CD4-positive, alpha-beta T cell treated with Interleukin-1 beta for 1 hour (primary cell): ENCODE data around the gene ITSN1.

Experiments
- DNase-seq, 2 donors: peaks; one replicate each; pipeline ENCODE4 v3.0.0-alpha.2; 2020 to 2022

Gene ITSN1

DNA sequence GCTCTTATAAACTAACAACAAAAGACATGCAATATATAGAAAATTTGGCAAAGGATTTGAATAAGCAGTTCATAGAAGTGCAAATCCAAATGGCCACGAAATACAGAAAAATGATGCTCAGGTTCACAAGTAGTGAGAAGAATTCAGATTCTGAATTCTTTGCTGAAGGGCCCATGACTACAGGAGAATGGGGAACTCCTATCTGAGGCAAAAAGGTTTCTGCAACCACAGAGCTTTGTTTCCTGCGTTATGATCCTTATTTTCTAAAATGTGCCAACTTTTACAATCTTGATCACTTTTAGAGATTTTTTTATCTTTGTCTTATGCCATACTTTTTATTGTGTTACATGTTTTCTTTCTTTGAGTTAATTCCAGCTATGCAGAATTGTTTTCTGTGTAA is 91.3 kb downstream of the ITSN1 start:
- DNase-seq: no peak

DNA sequence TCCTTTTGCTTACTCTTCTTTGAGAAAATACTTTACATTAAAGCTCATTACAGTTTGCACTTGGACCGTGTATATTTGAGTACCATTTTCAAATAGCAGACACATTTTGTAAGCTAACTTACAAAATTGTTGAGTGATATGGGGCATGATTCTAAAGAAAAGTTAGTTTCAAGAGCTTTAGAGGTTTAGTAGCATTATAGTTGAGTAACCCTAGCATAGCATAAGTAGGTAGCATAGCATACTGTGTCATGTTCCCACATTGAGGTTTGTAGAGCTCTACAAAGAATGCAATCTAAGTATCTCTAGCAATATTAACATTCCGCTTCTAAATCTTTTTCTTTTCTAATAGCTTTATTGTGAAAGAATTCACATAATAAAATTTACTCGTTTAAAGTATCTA is 92.0 kb downstream of the ITSN1 start:
- no peak for DNase-seq

- DNase-seq: no peak
These were observed 92.5 kb downstream of the ITSN1 start for GRCh38 chr21:33734818-33735217.

DNA sequence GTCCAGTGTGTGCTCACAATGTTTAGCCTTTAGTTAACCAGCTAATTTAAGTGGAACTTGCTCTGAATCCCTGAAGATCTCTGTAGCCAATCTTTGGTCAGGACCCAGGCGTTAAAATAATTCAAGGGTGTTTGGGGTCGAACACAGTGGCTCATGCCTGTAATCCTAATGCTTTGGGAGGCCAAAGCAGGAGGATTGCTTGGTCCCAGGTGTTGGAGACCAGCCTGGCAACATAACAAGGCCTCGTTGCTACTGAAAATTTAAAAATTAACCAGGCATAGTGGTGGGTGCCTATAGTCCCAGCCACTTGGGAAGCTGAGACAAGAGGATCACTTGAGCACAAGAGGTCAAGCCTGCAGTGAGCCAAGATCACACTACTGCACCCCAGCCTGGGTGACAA is 94.3 kb downstream of the ITSN1 start:
- DNase-seq: no peak

DNA sequence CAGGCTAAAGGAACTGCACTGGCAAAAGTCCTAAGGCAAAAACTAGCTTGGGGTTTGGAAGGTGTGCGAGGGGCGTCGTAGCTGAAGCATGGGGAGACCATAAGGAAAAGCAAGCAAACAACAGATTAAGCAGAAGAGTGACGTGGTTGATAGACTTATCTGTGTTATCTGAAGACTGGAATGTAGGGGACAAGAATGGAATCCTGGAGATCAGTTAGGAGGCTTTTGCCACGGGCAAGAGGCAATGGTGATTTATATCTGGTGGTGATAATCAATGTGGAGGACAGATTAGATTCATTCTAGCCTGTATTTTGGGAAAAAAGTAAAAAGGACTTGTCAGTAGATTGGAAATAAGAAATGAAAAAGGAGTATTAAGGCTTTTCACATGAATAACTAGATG is 97.4 kb downstream of the ITSN1 start:
- no peak for DNase-seq

DNA sequence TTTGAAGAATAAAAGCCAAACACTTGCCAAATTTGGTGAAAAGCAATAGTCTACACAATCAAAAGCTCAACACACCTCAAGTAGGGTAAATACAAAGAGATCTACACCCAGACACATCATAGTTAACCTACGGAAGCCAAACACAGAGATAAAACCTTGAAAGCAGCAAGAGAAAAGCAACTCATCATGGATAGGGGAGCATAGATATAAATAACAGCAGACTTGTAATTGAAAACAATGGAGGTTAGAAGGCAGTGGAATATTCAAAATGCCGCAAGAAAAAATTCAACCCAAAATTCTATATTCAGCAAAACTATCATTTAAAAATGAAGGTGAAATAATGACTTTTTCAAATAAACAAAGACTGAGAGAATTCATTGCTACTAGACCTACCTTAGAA is 105.1 kb downstream of the ITSN1 start:
- no peak for DNase-seq

DNA sequence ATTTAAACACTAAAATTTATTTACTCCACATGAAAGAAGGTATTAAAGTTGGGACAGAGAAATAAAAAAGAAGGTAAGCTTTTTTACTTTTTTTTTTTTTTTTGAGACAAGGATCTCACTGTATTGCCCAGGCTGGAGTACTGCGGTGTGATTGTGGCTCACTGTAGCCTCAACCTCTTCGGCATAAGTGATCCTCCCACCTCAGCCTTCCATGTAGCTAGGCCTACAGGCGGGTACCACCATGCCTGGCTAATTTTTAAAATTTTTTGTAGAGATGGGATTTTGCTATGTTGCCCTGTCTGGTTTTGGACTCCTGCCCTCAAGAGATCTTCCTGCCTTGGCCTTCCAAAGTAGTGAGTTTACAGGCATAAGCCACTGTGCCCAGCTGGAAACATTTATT is 106.6 kb downstream of the ITSN1 start:
- no peak for DNase-seq

- DNase-seq: no peak
These were observed 107.7 kb downstream of the ITSN1 start for GRCh38 chr21:33750017-33750416.

DNA sequence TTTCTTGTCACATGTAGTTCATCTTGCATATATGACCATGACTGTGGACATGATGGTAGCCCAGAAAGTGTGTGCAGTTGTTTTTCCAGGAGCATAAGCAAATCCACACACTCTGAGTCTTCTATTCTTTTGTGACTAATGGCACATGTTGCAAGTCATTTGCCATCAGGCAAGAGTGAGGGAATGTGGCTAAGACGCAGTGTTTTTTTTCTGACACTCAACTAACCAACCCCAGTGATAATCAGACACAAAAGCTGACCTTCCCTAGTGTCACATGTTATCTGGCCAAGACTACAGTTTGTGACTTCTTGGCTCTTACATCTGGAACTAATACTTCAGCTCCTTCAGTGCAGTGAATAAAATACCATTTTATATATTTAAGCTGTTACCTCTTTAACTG is 108.8 kb downstream of the ITSN1 start:
- DNase-seq: no peak

DNA sequence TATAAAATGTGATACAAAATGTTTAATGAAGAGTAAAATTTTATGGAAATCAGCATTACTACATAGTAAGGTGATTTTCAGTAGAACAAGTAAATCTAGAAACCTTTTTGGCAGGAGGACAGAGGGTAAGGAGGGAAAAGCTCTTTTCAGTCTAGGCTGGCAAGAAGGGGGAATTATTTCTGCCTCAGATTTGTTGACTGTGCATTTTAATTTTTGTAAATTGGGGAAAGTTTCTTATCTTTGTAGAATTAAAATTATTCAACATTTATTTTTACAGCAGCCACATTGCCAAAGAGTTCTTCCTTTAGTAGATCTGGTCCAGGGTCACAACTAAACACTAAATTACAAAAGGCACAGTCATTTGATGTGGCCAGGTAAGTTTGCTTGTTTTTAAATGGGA is 109.2 kb downstream of the ITSN1 start:
- DNase-seq: no peak

- no peak for DNase-seq
These were observed 110.0 kb downstream of the ITSN1 start for GRCh38 chr21:33752260-33752659.

DNA sequence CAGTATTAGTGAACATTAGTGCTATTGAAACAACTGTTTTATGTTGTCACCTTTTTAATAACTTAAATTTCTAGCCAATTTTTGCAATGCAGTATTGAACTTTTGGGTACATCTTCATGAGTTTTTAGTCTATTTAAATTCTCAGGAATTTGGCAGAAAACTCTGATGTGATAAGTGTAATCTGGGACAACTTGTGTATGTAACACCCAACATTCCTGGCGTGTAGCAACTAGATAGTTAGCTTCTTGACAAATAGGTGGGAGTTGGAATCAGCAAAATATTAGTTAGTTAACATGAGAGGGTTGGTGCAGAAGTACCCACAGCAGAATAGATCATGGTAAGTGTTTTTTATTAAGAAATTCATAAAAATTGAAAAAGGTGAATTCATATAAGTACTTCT is 111.6 kb downstream of the ITSN1 start:
- no peak for DNase-seq

DNA sequence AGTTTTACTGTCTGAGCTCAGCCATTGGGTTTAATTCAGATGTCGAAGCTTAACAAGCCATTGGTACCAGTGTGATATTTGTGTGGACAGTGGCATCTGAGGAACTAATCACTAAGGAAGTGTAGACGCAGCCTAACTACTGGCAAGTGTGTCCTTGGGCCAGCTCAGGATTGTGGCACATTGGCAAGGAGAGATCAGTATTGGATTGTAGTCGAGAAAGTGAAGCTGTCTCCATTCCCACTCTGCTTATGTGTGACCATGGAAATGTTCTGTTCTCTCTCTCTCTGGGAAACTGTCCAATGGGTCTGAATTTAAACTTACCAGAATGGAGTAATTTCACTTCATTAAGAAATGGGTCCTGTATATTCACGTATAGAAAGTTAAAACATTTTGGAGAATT is 112.2 kb downstream of the ITSN1 start:
- no peak for DNase-seq

- DNase-seq: no peak
These were observed 113.1 kb downstream of the ITSN1 start for GRCh38 chr21:33755354-33755753.

DNA sequence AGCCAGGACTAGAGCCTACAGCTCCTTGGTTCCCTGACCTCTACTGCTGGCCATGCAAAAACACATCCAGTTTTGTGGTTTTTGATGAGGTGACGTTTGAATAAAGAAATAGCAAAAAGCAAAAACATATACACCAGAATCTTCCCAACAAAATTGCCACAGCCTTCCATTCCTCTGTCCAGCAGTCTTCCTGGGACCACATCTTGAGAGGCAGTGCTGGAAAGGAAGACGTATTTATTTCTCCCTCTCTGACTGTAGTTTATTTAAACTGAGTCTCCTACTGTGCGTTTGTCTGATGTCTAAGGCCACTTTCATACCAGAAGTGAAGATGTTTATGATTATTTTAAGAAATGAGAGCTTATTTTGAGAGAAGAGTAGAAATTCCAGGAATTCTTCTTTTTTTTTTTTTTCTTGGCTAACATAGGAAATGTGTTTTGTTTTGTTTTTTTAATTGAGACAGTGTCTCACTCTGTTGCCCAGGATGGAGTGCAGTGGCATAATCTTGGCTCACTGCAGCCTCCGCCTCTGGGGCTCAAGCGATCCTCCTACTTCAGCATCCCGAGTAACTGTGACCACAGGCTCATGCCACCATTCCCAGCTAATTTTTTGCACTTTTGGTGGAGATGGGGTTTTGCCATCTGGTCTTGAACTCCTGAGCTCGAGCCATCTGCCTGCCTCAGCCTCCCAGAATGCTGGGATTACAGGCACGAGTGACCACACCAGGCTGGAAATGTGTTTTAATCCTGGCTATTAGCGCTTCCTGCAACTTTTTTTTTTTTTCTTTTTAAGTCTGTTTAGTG is 118.5 kb downstream of the ITSN1 start:
- DNase-seq: no peak

GRCh38 chr21:33761441-33762036 is 119.2 kb downstream of the ITSN1 start:
- DNase-seq: no peak

- DNase-seq: no peak
These were observed 120.7 kb downstream of the ITSN1 start for GRCh38 chr21:33762803-33763581.

DNA sequence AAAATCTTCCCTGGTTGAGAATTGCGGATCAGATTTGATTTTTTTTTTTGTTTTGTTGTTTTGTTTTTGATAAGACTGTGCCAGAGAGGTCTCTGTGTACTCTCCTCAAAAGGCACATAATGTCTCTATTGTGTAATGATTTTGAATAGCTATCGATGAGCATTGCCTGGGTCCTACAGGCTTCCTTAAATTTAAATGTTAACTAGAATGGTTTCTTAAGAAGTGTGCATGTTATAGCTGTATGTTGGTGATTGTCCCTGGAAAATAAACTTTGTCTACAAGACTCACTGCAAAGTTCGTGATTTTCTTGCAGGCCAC is 121.2 kb downstream of the ITSN1 start:
- DNase-seq: no peak

- no peak for DNase-seq
These were observed 124.9 kb downstream of the ITSN1 start for GRCh38 chr21:33767236-33767635.

- DNase-seq: no peak
These were observed 125.7 kb downstream of the ITSN1 start for GRCh38 chr21:33767960-33768359.

DNA sequence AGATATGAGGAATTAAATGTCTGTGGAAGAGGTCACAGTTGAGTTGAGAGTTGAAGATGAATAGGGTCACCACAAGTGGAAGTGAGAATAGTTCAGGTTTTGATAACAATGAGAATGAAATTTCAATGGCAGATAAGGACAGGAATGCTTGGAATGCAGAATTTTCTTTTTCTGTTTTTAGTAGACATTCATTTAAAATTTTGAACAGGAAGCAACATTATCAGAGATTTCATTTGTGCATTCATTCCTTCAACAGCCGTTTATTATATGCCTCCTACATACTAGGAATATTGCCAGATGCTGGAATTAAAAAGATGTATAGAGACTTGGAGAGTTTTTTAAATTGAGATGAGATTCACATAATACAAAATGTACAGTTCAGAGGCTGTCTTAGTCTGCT is 126.8 kb downstream of the ITSN1 start:
- DNase-seq: no peak

DNA sequence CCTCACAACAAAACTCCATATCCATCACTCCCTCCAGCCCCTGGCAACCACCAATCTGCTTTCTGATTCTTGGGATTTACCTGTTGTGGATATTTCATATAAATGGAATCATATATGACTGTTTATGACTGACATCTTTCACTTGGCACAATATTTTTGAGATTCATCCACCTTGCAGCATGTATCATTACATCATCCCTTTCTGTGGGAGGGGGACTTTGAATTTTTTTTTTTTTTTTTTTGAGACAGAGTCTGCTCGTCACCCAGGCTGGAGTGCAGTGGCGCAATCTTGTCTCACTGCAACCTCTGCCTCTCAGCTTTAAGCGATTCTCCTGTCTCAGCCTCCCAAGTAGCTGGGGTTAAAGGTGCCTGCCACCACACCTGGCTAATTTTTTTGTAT is 128.2 kb downstream of the ITSN1 start:
- no peak for DNase-seq

DNA sequence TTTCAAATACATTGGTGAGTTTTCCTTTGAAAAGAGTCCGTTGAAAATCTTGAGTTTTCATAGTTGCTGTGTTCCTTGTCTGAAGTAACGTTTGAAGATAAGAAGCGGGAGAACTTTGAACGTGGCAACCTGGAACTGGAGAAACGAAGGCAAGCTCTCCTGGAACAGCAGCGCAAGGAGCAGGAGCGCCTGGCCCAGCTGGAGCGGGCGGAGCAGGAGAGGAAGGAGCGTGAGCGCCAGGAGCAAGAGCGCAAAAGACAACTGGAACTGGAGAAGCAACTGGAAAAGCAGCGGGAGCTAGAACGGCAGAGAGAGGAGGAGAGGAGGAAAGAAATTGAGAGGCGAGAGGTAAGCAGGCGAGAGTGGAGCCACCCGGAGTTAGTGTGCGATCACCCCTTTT is 129.7 kb downstream of the ITSN1 start:
- no peak for DNase-seq

GRCh38 chr21:33774551-33774950 is 132.2 kb downstream of the ITSN1 start:
- DNase-seq: no peak
